SH-SY5Y (cell line): Measurements from ENCODE around the gene OR2V2.
A peak's percentile ranks its signal among the peaks of the same experiment; 100 is the strongest.

Experiments used
- GATA2 ChIP-seq: IDR thresholded peaks from 2 replicates; pipeline ENCODE4 v1.6.1; 2011; ENCODE audit warnings: mild to moderate bottlenecking, low read depth, low read length
- GATA3 ChIP-seq: IDR thresholded peaks from 2 replicates; pipeline ENCODE4 v1.6.1; 2011; ENCODE audit warnings: low read depth, mild to moderate bottlenecking, low read length, moderate library complexity

OR2V2 gene

DNA sequence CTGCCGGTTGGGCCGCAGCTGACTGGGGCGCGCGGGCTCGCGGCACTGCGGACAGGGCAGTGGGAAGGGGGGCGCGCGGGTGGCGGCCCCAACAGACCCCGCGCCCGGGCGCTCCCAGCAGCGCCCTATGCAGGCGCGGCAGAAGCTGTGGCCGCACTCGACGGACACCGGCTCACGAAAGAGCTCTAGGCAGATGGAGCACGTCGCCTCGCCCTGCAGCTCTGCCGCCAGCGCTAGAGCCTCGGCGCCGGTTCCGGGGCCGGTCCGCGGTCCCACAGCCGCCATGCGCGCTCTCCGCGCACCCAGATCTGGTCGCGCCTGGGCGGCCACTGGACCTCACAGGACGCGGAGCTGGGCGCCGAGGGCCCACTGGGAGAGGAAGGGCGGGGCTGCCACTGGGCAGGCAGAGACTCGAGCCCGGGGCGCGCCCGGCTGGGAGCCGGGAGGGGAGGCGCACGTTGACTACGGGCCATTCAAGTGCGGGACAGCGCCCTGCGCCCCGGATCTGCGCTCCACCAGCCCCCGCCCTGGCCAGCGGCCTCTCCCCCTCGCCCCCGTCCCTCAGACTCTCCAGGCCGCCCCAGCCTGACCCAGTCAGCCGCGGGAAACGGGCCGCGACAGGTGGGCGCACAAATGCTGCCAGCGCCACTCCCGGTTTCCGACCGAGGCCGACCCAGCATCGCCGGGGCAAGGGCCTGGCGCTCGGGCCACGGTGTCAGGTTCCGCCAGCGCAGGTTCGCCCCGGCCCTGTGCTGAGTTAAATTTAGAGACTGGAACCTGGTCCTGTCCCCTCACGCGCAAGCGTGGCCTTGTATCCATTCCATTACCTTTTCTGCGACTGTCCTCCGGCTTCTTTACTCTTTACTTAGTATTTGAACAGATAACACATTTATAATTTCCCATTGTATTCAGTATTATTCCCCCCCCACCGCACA is 57.7 kb downstream of the OR2V2 start, which contains the start of gene TRIM7:
Gene TRIM7 (minus strand): TSS at position 371 of the 935 bp plus-strand sequence. CDS start 86 bp downstream, at position 285.
- TF ChIP-seq GATA2 (no peak), GATA3 (no peak)

DNA sequence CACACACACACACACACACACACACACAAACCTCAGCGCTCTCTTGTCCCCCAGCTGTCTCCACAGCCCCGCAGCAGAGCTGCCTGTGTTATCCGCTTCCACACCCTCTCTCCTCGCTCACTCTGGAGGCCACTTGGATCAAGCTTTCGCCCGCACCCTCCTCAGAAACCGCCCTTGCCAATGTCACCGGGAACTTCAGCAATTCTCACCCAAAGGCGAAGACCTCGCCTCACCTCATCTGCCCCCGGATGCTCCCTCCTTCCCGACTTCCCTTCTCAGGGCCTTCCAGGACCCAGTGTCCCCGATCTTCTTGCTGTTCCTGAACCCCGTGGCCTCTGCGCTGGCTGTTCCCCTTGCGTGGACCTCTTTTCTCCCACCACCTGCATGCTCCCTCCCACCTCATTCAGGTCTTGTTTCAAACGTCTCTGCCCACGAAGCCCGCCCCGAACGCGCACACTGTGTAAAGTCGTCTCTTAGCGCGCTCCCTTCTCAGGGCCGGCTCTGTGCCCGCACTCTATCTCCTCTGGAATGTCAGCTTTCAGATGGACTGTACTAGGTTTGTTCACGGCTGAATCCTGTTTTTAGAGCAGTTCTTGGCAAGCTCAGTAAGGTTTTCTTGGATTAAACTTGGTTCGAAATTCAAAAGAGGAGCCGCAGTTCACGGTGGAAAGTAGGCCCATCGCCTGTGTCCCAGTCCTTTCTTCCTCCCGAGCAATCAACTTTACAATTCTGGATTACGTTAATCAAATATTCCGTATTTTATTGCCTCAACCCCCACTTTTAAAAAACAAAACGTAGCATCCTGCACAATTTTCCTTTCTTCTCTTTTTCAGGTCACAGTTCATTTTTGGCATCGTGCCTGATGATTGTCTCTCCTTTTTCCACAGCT is 58.6 kb downstream of the OR2V2 start:
- TF ChIP-seq GATA3 (no peak), GATA2 (no peak)

DNA sequence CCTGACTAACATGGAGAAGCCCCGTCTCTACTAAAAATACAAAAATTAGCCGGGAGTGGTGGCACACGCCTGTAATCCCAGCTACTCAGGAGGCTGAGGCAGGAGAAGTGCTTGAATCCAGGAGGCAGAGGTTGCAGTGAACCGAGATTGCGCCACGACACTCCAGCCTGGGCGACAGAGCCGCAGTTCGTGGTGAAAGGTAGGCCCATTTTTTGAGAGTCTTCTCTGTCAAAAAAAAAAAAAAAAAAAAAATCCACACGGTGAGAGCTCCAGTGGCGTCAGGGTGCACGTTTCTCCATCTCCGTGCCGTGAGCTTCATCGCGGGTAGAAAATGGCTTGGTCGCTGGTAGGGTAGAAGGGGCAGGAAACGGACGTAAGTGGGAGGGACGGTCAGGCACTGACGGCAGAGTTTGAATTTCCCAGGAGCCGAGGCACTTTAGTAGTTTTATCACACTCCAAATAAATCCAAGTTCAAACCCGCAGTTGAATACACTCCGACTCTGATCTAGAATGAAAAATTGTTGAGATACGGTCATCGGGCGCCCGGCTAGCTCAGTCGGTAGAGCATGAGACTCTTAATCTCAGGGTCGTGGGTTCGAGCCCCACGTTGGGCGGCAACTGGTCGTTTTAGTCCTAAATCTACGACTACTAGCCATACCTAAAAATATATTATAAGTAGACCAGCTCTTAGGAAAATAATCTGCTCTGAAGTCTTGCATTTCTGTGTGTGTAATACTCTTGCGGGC is 60.0 kb downstream of the OR2V2 start:
- TF ChIP-seq GATA2 (peak; percentile 46), GATA3 (no peak)

DNA sequence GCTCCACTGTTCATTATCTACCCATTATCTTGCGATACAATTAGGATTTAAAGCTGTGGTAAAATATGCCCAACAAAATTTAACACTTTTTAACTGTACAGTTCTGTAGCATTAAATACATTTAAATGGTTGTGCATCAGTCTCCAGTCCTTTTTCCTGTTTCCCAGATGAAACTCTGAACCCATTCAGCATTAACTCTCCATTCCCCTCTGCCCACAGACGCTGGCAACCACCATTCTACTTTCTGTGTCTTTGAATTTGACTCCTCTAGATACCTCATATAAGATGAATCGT is 60.5 kb downstream of the OR2V2 start:
- TF ChIP-seq GATA3 = no peak
- TF ChIP-seq GATA2 = no peak
